Stimulated activated naive CD4-positive, alpha-beta T cell (primary cell): ENCODE measurements around the gene KCNMB2.

Source experiments
- DNase-seq, 6 experiments: peaks; one replicate each; lab custom pipeline; 2025; lab: John Stamatoyannopoulos, UW

Gene KCNMB2

DNA sequence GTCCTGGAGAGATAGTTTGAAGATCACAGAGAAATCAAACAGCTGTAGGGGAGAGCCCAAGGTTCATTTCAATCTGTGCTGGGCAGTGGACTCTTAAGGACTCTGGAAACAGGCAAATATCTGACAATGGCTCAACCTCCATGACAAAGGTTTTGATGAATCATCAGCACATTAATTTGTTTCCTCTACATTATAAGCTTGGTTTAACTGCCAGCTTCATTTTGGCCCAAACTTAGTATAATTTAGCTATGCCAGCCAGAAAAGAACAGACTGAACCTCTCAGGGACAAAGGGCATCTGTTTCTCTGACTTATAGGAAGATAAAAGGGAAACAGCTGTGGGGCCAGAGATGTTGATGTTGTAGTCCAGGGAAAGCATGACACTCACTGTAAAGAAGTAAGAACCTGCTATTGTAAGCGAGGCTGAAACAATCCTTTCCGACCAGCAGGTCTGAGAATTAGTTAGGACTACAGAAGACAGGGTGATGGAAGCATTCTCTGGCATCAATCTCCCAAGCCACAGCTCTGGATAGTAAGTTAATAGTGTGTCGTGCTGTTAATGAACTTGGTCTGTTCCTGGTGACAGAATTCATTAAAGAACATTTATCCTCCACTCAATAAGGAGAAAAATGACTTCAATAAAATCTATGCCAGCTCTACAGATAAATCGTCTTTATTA, 110.1 kb downstream of the KCNMB2 start:
- no peak for DNase-seq

DNA sequence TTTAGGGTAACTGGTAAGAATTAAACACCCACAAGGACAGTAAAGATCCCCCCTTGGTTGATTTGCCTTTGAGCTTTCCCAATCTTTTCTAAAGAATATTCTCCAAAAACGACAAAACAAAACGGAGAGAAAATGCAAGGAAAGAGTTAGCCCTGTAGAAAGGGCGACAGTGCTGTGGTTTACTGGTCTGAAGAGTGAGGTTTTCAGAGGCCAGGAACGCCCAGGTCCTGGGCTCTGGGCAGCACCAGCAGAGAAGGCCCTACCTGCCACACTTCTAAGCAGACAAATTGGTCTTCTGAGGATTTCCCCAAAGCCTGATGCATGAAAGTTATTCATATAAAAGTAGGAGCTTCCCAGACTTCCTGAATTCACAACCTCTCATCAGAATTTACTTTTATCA, 119.3 kb downstream of the KCNMB2 start:
- no peak for DNase-seq

DNA sequence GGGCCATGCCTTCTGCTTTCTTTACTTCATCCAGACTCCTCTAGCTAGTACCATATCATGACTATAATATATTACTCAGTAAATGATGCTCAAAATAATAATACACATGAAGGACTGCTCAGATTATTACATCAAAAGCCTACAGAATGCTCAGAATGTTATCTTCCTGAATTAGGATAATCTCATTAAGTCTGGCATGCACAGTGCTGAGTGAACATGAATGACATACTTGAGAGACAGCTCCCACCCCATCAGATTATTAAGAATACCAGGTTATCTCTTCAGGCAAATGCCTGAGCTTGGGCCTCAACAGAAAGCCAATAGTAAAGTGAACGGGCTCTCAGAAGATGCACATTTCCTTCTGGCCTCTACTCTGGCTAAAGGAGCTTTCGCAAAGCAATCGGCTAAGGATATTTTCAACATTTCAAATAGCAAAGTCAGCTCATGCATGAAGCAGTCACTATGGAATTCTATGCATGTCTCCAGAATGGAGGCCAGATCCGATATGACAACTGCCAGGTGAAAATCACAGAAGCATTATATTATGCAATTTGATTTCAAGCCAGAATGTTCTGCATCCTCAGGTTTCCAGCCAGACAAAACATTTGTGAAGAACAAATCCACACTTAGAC, 122.6 kb downstream of the KCNMB2 start:
- no peak for DNase-seq

DNA sequence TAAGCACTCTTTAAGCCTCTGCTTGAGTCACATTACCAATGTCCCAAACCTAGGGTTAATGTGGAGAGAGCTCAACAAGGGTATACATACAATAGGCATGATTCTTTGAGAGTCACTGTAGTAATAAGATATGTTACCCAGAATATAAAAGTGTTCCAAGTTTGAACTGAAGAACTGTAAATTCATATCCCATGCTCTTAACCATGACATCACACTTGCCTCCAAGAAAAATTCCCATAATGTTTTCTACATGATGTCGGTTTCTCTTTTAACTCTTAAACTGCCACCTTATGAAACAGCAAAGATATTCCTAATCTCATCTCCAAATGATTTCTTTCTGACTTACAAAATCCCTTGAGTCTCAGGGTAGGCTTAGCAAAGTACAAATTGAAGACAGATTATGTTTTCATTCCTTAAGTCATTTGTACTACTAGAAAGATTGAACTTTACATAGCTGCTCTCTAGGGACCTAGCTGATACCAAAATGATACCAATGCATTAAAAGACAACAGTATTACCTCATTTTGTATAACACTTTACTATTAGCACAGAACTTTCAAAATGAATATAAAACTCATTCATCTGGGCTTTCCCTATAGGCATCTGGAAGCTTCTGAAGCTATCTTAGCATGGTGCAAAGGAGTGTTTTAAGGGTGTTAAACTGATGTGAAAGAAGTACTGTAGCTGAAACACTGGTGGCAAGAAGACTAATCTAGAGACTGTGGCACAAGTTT, 127.1 kb downstream of the KCNMB2 start:
- no peak for DNase-seq

DNA sequence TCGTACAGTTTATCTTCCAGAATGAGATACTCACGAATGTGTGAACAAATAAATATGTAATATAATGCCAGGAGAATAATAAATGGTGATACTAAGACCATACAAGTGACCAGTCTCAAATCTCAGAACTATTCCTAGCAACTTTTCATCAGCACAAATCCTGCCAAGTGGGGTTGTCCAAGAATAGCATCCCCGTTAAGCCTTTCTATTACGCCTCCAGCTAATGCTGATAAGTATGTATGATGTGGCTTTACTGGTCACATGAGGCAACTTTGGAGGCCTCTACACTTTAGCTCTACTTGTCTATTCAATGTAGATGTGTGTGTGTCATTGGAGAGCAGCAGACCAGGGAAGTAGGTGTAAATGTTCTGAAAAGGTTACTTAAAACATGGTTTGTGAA, 129.5 kb downstream of the KCNMB2 start:
- DNase-seq: no peak

DNA sequence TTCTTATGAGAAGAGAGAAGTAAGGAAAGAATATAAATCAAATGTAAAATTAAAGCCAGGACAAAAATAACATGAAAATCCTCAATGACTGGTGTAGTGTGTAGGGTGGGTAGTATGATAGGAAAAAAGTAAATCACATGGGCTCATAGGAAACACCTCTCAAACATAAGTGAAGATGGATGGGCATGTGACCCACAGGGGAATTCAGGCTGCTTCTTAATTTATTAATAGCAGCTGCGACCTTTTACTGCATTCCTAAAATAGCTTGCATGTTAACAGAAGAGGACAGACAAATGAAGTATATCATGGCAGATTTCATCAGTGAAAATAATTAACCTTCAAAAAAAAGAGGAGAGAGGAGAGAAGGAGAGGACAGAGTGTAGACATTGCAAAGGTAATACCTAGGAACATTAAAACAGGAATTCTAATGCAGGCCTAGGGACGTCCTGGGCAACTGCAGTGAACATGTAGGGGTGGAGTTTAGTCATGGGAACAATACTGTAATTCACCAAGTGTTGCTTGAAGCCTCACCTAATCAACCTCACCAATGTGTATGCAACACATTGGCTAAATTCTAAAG, 132.9 kb downstream of the KCNMB2 start:
- DNase-seq: no peak

DNA sequence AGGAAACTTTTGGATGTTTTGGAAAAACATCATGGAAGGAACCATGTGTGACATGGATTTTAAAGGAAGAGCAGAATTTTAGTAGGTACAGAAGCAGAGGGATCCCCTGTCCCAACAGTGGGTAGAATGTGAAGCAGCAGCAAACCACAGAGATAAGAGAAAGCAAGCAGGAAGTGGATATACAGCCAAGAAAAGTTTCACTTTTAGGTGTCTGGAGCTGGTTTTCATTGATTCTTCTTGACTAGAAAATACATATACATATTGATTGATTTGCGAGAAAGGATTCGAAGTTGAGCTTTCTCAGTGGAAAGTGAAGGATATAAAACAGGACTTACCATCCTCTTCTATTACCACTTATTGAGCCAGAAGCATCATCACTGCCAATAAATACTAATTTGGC, 133.5 kb downstream of the KCNMB2 start:
- no peak for DNase-seq

DNA sequence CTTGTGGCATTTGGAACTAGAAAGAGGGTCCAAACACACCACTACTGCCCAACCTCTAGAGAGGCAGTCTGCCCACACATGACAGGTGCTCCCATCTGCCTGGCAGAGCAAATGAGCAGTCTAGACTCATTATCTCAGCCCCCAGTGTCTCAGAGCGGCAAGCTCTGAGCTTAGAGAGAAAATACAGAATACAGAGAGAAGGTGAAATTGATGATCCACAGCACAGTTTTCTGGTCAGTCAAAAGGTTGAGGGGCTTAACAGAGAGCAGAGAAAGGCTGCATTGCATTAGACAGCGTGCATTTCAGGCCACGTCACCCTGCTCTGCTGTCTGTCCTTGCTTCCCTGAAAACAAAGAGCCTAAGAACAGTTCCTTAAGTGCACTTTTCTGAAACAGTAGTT, 135.1 kb downstream of the KCNMB2 start:
- DNase-seq: no peak

DNA sequence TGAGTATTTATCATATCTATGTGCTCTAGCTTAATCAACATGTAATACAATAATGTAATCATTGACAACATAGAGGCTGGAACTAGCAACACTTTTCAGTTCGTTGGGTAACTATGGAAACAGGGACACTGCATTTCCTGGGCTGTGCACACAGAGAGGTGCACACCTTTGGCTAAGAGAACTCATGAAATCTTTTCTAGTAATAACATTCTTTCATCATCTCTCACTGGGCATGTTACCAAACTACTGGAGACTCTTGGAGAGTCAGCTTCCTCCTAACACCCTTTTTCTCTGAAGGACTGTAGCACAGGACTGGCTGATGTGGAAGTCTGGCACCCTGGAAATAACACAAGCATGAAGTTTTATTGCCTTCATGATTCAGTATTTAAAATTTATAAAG, 135.6 kb downstream of the KCNMB2 start:
- no peak for DNase-seq

DNA sequence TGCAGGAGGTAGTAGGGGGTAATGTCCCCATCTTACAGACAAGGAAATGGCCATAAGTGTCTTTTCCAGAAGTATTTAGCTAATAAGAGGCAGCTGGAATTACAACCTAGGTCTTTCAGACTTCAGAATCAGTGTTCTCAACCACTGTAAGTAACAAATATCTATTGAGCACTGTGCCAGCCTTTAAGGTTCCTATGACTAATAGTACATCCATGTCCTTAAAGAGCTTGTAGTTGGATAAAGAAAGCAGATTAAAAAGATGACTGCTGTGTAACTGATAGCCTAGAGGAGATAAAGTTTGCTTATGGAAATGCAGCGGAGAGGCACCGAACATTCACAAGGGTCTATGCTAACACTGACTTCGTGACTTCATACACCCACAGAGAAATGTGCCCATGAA, 136.0 kb downstream of the KCNMB2 start:
- DNase-seq: no peak

DNA sequence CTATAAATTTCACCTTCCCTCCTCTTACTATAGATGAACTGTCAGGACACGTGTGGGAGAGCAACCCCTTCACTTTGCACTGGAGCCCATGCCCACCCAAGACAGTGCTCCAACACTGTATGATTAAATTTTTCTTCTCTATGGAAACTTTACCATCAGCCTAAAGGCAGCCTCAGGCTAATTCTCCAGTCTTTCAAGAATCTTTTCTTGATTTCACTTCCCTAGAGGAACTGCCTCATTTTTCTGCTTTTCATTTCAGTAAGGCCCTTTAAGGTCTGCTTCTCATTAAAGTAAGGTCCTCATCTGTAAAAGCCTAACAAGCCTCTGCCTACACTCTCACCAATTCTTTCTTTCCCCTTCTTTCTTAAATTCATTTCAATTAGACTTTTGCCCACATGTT, 137.3 kb downstream of the KCNMB2 start:
- no peak for DNase-seq

DNA sequence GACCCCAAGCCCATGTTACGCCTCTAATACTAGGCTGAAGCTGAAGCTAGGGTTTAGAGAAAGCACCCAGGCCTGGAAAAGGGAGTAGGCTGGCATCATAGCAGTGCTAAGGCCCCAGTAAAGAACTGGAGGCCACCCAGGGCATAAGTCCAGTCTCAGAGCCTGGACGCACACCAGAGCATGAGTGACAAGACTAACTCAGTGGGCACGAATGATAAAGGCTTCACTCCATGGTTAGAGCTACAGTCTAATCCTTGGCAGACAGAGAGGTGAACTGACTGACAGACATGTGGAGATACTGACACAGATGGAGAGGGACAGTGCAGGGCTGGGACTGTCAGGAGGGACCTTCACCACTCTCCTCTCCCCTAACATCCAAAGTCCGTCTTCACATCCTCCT, 139.8 kb downstream of the KCNMB2 start:
- DNase-seq: no peak

DNA sequence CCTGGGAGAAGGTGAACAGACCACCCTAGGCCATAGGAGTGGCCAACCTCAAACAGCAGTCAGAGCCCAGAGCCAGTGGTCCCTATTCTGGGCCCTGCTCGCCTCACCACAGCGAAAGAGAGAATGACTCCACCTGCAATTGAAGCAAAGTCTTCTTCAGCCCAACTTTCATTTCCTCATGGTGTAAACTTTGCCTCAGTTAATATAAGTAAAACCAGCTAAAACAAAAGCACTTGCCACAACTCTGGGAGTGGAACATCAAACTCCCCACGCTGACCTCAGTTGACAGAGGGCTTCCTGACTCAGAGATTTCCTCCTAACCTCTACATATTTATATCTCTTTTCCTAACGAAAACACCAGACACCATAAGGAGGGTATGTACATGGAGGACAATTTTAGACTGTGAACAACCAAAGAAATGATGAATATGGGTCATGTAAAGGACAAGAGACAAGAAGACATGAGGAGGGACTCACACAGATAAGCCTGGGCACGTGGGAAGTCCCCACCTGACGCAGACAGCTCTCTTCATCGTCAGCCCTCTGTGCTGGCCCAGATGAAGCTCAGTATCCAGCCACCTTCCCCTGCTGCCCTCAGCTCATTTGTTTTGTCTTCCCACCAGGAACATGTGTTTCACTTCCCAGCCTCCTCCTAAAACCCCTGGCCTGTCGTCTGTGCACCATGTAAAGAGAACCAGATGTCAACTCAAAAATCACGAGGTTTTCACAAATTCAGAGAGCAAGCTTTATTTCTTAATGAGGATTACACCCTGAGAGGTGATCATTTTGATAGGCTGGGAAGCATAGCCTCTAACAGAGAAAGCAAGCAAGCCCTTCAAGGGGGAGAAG, 140.9 kb downstream of the KCNMB2 start:
- DNase-seq: no peak

DNA sequence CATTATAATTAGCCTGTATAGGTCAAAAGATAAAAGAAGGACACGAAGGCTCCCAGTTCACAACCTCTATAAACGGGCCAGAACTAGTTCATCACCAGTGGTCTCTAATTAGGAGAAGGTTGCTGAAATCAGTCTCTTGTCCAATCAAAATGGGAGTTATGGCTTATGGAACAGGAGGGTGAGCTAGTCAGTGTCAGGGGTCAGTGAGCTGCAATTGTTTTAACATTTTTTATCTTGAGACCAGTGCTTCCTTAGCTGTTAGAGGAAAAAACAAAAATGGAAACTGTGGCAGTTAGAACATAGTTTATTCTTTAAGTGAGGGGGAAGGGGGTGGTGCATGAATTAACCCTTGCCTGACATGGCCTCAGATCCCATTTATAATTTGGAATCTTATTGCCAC, 141.7 kb downstream of the KCNMB2 start:
- no peak for DNase-seq

DNA sequence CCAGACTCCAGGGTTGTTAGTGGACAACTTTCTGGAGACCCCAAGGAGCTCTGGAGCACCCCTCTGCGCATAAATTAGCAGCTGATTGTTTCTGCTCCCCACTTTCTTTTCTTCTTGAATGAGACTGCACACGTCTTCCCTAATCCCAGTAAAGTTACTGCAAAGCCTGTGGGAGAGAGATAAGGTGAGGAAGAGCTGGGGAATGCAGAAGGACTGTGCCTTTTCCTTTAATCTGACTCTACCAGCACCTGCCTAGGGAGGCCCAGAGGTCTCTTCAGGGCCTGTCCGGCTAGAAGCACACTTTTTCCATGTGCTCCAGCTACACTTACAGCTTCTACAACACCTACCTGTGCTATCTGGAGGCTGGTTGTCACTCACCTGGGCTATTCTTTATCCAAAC, 143.8 kb downstream of the KCNMB2 start:
- no peak for DNase-seq

DNA sequence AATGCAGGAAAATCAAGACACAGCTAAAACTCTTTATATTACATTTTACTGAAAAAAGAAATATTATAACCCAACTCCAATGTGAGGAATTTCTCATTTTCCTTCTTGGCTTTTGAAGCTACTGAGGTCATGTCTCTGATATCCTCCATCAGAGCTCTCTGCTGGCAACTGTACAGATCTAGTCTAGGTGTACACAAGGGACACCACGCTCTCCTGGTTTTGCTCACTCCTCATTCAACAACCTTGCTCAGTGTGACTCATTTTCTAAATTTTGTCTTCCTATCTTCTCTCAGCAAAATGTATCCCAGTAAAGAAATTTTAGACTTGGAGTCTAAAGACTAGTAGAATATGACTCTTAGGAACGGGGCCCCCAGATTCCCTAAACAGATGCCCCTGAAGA, 144.3 kb downstream of the KCNMB2 start:
- no peak for DNase-seq

DNA sequence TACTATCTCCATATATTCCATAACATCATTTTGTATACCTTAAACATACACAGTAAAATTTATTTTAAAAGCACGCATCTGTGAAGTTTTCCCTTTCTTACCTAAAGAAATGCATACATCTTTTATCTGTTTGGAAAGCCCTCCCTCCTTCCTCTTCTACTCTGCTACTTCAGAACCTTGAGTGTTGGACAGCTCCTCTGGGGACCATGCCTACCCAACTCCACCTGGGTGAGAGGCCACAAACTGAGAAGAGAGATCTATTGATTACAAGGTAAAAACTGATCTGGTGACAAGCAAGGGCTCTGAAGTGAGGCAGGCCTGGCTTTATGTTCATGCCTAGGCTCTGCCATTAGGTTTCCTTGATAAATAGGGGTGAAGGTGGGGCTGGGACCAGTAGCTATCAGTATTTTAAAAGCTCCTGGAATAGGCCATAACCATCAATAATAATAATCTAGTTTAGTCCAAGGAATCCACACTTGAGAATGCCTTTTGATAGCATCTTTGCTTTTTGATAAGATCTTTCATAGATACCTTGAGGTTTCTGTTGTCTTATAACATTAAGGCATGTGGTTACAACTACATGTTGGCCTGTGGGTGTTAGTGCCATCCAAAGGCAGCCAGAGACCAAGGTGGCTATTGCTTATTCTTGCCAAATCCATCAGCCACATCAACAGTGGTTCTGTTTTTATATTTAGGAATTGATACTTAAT, 148.8 kb downstream of the KCNMB2 start:
- no peak for DNase-seq

DNA sequence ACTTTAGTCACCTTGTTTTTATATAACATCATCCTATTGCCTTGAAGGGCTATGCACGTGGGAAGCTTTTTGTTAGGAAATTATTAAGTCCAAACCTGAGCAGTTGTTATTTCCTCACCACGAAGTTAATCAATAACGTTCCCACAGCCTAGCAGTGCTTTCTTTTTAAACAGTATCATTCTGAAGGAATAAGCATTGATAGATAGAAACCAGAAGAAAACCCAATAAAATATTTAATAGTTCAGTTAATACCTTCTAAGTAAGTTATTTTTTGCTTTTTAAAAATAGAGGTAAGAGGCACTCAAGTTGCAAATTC, 149.3 kb downstream of the KCNMB2 start:
- DNase-seq: no peak

DNA sequence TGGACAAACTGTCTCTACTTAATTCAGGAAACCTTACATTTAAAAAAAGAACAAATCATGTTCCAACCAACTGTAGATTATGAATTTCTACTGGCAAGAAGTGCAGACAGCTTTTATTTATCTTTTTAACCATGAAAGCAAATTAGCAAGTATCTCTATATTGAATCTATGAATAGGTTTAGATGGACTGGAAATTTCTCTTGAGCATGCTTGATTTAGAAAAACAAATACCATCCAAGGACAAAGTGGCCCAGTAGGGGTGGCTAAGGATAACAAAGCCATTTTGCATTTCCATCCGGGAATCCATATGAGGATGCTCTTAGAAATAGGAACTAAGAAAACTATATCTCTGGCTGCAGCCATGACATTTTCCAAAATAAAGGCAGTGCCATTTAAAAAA, 150.6 kb downstream of the KCNMB2 start:
- DNase-seq: no peak

DNA sequence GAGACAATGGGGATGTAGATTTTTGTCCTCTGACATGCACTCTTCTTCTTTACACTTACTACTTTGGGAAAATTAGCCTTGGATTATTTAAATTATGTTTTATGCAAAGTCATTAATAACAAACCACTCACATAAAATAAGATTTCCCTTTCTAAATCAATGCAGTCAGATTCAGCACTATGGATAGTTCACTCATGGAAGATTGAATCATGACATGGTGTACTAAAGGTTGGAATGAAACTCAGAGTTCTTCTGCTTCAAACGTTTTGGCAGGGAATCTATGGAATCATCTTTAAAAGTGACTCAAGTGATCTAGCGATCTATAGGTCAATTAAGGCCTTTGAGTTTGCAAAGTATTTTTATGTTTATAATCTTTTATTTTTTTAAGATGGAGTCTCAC, 154.3 kb downstream of the KCNMB2 start:
- DNase-seq: no peak

DNA sequence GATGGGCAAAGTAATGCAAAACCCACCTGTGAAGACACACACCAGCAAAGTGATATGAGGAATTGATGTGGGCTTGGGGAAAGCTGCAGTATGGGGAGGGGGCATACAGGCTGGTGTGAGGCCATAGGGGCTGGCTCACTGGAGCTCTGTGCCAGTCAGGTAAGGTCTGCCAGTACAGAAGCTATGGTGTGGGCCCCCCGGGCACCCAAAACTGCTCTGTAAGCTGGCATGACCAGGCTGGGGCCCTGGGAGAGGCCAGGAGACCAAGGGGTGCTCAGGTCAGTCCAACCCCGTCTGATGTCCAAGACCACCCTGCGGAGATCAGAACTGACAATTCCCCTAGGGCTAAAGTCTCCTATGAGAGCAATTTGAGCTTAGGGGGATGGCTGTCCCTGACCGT, 163.1 kb downstream of the KCNMB2 start:
- DNase-seq: no peak

DNA sequence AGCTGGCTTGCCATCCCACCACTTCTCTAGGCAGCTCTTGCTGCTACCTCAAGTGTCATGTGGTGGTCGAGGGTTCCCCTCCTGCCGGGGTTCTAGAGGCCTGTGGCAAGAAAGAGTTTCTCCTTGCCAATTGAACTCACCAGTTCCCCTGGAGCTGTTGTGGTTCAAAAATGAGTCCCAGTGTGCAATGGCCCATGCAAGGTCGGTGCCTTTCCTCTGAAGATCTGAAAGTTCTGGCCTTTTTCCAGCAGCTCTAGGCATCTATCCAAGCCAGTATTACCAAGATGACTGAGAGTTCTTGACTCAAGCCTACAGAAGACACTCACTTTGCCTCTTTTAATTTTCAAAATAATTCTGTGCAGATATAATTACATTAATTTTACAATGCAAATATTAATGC, 163.6 kb downstream of the KCNMB2 start:
- no peak for DNase-seq
